ENCODE data around the gene ORM1.
A peak's percentile ranks its signal among the peaks of the same experiment; 100 is the strongest.
"Not testable (repeated sequence)": the region's sequence is repeated elsewhere in the genome, so short reads cannot be mapped to it uniquely, and the experiment has no call there.

Gene ORM1

GRCh38 chr9:114322831-114323531 lies at the start of gene ORM1:
Gene ORM1, plus strand, starts transcription at chr9:114323098. Its CDS starts 36 bp downstream, at chr9:114323134.
- DNase-seq: not testable (repeated sequence)

- DNase-seq: no peak
Observed at GRCh38 chr9:114273461-114273881, 49.4 kb upstream of the ORM1 start.

- DNase-seq: no peak
Observed at GRCh38 chr9:114274217-114274616, 48.7 kb upstream of the ORM1 start.

- DNase-seq: no peak
Observed at GRCh38 chr9:114275246-114276004, 47.5 kb upstream of the ORM1 start.

GRCh38 chr9:114276908-114277821 lies 45.7 kb upstream of the ORM1 start:
- peak; percentile 2 for DNase-seq

- no peak for DNase-seq
Observed at GRCh38 chr9:114278356-114278755, 44.5 kb upstream of the ORM1 start.

- no peak for DNase-seq
Observed at GRCh38 chr9:114278881-114279570, 43.9 kb upstream of the ORM1 start.

- no peak for DNase-seq
Observed at GRCh38 chr9:114279693-114280092, 43.2 kb upstream of the ORM1 start.

- no peak for DNase-seq
Observed at GRCh38 chr9:114280636-114281472, 42.0 kb upstream of the ORM1 start.

- no peak for DNase-seq
Observed at GRCh38 chr9:114281473-114282103, 41.3 kb upstream of the ORM1 start.

- DNase-seq: no peak
Observed at GRCh38 chr9:114282104-114282485, 40.8 kb upstream of the ORM1 start.

GRCh38 chr9:114282507-114282906 lies 40.4 kb upstream of the ORM1 start:
- DNase-seq: no peak

- DNase-seq: no peak
Observed at GRCh38 chr9:114282926-114283325, 40.0 kb upstream of the ORM1 start.

GRCh38 chr9:114283551-114284111 lies 39.3 kb upstream of the ORM1 start:
- DNase-seq: no peak

- DNase-seq: no peak
Observed at GRCh38 chr9:114284316-114285060, 38.4 kb upstream of the ORM1 start.

GRCh38 chr9:114285166-114285867 lies 37.6 kb upstream of the ORM1 start:
- DNase-seq: no peak

GRCh38 chr9:114286146-114286679 lies 36.7 kb upstream of the ORM1 start:
- no peak for DNase-seq

GRCh38 chr9:114287001-114287762 lies 35.7 kb upstream of the ORM1 start:
- no peak for DNase-seq
